Stimulated activated CD8-positive, alpha-beta memory T cell treated with anti-CD3 and anti-CD28 coated beads, Interleukin-7, amount 100 ng/mL, for 1 hour (primary cell): Measurements from ENCODE around the gene ULBP1.
A peak's percentile ranks its signal among the peaks of the same experiment; 100 is the strongest.
"Not testable (repeated sequence)": the region's sequence is repeated elsewhere in the genome, so short reads cannot be mapped to it uniquely, and the experiment has no call there.

ENCODE experiments used
- DNase-seq, 2 donors: peaks; one replicate each; pipeline ENCODE4 v3.0.0-alpha.2; 2020; ENCODE audit warnings: low read depth in 2 of 2

Gene ULBP1, protein sequence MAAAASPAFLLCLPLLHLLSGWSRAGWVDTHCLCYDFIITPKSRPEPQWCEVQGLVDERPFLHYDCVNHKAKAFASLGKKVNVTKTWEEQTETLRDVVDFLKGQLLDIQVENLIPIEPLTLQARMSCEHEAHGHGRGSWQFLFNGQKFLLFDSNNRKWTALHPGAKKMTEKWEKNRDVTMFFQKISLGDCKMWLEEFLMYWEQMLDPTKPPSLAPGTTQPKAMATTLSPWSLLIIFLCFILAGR

DNA sequence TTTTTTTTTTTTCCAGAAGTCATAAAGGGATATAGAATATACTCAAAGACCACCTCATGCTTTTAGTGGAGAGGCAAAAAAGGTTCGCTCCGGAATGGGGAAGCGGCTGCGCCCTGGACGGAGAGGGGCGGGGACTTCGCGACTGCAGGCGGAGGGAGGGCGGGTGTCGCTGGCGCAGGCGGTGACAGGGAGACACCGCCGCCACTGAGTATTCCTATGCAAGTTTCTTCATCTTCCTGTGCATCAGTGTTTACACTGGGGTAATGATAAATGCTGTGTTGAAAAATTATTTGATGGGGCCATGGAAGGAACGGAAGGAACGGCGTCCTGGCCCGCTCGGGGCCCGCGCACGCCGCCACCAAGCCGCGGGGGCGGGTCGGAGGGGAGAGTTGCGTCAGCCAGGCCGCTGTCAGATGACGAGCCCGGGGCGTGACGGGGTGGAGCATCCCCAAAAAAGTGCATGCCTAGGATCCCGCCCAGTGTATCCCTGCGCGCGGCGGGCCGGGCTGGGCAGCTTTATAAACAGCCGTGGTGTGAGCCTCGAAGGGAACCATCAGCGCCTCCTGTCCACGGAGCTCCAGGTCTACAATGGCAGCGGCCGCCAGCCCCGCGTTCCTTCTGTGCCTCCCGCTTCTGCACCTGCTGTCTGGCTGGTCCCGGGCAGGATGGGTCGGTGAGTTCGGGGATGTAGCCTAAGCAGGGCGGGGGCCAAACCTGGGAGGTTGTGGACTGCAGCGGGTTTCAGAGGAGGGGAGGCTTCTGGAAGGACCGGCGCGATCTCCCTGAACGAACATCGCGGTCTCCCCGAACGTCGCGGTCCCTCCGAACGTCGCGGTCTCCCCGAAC is at the start of gene ULBP1:
Gene ULBP1, plus strand, starts transcription at position 482 of the 846 bp plus-strand sequence. Its CDS starts 107 bp downstream, at position 589.
- peak; percentile 35 to 45 for DNase-seq

DNA sequence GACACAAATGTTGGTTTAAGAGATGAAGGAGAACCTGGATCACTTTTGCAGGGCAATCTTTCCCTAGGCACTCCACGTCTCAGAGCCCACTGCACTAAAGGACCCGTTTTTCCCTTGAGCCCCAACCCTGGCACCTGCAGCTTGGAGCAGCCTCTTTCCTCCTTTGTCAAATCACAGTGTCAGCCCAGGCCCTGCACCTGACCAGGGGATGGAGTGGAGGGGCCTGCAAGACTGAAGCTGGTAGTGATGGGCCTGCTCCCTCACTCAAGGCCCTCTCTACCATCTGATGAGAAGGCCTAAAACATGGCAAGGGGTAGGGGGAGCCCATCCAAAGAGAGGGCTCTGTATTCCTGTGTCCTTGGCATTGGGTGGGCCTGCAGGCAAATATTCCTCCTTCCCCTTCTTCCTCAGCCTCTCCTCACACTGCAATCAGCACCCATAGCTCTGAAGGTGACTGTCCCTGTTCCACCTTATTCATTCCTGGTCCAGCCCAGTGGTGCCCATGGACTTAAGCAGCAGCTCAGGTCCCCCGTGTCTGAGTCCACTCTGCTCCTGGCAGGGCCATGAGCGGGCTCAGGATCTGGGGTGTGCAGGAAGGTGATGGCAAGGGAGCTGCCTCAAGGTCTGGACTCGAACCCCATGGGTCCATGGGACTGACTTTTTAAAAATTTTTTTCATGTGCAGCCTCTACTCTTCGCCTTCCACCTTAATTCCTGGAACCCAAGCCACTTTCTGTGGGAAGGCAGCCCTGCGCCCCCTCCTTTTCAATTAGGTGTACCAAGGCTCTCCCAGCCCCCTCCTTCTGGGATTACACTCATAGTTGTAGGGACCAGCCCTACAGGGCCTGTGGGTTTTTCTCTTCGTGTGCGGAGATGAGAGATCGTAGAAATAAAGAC is 47.5 kb upstream of the ULBP1 start:
- DNase-seq: no peak

DNA sequence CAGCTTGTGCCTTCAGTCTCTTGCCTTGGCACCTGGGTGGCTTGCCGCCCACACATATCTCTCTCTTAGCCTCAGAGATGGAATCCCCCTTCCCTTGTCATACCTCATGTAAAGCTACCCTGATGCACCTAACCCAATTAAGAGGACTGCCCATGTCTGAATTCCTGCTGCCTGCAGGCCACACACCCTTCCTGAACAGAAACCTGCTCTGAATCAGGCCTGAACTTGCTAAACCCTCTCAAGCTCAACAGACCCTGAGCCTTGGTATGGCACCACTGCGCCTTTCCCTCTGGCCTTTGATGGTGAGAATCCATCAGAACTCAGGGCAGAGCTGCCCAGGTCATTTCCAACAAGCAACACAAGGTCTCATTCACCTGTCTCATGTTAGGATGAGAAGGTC is 46.1 kb upstream of the ULBP1 start:
- DNase-seq: no peak

DNA sequence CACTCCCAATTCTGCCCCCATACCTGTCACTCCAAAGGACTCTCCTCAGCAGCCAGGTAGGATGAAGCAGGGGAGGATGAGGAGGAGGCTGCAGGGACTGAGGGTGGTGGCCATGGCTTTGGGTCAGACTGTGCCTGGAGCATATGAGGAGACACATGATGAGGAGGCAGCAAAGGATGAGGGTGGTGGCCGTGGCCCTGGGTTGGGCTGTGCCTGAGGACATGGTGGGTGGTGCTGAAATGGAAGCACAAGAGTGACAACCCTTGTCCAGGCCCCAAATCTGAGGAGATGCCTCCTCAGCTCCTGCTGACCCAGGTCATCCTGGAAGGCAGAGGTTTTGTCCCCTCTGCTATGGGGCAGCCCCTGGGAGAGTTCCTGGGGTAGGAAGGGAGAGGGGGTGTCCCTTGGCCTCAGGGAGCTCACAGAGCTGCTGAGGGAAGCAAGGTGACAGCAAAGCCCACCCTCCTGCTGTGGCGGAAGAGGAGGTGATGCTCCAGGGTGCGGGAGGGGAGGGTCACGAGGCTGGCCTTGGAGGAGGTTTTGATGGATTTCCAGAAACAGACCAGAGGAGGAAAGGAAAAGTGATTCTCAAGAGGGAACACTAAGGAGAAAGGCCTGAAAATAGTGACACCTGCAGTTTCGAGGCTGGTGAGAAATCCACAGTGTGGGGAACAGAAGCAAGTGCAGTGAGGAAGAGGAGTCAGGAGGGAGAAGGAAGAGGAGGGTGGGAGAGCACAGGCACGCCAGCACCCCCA is 45.4 kb upstream of the ULBP1 start:
- no peak for DNase-seq

DNA sequence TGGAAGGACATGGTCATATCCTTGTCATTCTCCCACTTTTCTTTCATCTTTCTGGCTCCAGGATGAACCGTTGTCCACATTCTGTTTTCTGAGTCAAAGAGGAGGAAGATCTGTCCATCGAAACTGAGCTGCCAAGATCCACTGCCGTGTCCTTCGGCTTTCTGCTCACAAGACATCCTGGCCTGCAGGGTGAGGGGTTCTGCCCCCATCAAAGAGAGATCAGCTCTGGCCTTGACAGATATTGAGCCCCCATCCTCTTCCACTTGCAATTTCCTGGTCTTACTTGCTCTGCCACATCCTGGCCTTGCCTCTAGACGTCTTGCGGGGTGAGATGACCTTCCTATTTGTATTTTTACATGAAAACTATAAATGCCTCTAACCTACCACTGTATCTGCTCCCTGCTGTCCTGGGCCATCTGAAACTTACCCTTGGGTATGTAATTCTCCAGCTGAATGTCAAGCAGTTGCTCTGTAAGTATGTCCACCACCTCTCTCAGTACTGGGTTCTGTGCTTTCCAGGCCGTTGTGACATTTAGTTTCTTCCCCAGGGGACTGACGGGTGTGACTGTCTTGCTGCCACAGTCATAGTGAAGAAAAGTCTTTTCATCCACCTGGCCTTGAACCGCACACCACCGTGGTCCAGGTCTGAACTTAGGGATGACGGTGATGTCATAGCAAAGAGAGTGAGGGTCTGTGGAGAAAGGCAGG is 44.5 kb upstream of the ULBP1 start:
- not testable (repeated sequence) for DNase-seq

DNA sequence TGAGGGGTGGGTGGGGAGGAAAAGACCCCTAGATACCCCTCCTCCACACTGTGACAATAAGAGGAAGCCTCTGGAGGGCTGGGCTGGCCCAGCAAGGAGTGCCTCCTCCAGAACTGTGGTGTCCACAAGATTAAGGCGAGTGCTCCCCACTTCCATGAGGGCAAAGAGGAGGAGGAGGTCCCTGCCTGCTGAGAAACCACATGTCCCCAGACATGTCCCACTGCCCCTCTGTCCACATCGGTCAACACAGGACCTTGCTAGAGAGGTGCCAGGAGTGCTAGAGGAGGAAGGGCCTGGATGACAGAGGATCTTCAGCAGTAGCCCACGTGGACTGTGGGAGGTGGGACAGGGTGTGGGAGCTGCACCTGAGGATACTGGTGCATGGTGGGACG is 43.9 kb upstream of the ULBP1 start:
- DNase-seq: no peak

DNA sequence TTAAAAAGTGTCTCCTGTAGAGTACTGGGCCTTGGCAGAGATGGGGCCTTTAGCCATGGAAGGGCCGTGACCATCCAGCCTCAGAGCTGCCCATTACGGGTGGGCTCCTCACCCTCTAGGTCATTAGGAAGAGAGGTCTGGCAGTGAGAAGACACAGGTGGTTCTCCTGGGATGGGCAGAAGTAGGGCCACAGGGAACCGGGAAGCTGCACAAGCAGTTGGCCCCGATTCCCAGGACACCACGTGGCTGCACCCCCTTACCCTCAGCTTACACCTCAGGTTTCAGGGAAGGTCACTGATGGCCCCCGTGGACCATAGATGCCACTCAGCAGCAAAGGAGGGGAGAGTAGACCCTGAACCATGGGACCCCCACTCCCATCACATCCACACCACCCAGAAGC is 42.4 kb upstream of the ULBP1 start:
- DNase-seq: no peak

DNA sequence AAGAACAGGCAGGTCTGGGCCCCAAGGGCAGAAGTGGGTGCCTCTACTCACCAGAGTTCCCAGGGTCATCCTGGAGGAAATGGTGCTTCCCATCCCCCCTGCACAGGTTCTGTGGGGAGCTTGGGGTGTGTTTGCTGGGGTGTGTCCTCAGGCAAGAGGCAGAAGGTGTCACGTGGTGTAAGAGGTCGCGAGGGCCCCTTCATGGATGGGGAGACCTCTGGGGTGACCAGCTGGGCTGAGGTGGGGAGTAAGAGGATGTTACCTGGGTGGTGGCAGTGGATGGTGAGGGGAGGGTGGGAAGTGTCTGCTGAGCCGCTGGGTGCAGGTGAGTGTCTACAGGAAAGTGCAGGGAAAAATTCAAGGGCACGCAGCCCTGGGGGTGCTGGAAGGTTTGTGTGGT is 41.7 kb upstream of the ULBP1 start:
- DNase-seq: not testable (repeated sequence)

DNA sequence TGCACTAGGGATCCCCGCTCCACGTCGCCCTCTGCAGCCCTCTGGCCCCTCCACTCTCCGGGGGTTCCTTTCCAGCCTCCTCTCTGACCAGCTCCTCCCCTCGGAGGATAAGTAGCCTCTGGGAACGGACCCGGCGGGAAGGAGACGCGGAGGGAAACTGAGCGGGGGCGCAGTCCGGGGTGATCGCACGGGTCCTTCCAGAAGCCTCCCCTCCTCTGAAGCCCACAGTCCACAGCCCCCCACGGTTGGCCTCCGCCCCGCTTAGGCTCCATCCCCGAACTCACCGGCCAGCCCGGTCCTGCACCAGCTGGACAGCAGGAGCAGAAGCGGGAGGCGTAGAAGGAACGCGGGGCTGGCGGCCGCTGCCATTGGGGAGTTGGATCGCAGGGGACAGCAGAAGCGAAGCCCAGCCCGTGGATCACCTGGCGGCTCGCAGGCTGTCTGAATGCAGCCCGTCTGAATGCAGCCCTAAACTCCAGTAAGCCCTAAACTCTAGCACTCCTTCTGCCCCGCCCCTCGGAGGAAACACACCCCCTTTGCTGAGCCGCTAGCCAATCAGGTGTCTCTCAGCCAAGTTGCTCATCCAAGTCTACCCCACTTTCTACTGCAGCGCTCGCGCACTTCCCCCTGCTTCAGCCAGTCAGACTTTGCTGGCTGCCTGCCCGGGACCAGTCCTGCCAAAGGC is 41.0 kb upstream of the ULBP1 start, which contains the start of gene RAET1G:
Gene RAET1G, minus strand, starts transcription at position 480 of the 685 bp plus-strand sequence. Its CDS starts 111 bp downstream, at position 369.
- DNase-seq: peak; percentile 48 to 57

DNA sequence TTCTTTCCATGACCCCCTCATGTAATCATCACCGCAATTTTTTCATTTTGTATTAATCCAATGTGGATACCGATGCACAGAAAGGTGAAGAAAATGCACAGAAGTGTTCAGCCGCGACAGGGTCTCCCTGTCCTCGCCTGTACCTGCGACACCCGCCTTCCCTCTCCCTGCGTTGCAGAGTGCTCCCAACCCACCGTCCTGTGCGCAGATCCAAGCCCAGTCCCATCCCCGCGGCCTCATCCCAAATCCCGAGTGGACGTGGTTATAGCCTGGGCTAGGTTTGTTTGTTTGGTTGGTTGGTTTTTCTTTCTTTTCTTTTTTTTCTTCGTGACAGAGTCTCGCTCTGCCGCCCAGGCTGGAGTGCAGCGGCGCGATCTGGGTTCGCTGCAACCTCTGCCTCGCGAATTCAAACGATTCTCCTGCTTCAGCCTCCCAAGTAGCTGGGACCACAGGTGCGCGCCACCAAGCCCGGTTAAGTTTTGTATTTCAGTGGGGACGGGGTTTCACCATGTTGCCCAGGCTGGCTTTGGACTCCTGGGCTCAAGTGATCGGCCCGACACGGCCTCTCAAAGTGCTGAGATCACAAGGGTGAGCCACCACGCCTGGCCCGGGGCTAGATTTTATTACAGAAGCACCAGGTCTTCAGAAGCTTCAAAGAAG is 40.3 kb upstream of the ULBP1 start:
- DNase-seq: no peak

DNA sequence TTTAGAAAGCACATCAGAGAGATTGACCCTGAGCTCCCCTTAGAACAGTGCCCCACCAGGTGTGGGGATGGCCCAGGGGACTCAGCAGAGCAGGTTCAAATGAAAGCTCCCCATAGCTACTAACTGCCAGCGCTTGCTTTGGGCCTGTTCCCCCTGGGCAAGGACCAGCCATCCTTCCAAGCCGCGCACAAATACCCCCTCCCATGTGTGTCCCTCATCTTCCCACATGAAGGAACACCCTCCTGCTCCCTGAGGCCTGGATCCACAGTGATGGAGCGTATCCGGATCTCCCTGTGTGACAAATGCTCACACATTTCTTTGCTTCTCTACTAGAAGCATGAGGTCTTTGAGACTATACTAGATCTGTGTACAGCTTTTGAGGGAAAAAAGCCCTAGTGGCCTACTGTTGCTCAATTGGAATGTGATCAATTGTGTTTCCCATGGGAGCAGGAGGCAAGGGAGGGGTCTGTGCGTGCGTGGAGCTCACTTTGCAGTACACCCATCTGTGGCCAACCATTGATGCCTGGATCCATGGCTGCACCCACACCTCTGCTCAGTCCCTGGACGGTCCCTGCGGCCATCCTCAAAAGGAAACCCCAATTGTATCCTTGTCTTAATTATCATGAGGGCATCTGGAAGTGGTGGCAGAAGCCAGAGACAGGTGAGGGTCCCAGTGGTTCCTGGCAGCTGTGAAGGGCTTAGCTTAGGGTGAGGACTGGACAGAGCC is 39.4 kb upstream of the ULBP1 start:
- DNase-seq: no peak

DNA sequence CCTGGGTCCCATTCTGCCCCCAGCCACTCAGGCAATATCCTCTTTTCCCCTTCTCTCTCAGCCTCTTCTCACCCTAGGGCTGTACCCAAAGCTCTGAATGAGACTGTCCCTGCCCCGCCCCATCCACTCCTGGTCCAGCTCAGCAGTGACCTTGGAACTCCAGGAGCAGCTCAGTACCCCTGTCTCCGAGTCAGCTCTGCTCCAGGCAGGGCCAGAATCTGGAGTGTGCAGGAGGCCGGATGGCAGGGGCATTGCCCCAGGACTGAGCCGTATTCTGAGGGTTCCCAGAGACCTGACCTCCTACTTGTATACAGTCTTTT is 38.9 kb upstream of the ULBP1 start:
- no peak for DNase-seq

DNA sequence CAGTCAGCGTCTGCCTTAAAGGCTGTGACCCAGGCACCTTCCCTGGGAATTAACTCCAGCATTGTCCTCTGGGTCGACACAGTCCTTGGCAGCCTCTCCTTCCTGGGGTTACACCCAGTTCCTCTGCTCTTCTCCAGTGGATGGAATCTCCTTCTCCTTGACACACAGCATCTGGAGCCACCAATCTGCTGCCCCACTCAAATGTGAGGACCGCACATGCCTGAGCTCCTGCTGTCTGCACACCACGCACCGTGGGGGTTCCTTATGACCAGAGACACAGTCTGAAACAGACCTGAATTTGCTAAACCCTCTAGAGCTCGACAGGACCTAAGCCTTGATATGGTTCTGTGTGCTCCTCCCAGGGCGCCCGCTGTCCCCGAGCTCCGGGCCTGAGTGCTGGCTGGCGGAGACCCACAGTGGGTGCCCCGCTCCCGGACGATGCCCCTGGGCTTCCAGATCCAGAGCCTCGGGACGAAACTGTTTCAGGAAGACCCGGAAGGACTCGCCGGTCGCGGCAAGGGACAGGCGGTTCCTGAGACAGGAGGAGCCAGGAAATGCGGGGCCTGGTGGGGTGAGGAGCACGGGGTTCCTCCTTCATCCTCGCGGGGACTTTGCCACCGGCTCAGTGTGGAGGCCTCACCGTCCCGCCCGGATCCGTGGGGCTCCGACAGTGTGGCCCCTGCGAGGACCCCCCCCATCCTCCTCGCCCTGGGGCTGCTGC is 38.3 kb upstream of the ULBP1 start:
- DNase-seq: no peak

DNA sequence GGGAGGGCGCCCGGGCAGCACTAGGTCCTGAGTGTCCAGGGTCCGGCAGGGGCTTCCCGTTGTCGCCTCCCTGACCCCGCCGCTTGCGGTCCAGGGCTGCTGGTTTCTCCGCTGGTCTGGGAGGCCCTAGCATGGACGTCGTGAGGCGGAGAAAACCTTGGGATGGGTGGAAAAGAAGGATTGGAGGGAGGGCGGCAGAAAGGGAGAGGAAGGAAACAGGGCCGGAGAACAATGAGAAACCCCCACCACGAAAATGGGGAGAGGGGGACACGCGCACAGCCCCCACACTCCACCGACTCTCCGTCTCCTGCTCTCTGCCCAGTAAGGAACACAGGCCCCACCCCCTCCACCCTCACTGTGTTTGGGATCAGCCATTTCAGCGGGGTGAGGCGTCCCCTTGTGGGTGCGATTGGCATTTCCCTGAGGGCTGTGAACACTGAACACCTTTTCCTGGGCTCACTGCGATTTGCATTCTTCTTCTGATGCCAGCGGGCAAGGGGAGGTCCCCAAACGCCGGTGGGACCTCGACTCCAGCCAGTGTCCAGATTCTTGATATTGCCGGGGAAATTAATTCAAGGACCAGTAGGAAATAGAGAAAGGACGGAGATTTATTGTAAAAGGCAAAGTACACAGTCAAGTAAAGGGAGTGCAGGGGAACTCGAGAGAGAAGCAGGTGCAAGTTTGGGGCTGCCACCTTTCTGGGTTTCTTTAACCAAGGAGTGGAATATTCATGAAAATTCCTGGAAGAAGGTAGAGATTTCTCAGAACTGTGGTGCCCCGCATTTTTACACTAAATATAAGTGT is 37.6 kb upstream of the ULBP1 start:
- peak in 1 of 2 donors; percentile 43 for DNase-seq

DNA sequence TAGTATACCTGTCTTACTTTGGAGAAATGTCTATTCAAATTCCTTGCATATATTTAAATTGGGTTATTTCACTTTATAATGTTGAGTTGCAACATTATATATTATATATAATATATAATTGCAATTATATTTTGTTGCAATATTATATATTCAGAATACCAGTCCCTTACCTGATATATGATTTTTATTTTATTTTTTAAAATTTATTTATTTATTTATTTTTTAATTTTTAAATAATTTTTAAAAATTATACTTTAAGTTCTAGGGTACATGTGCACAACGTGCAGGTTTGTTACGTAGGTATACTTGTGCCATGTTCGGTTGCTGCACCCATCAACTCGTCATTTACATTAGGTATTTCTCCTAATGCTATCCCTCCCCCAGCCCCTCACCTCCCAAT is 36.7 kb upstream of the ULBP1 start:
- not testable (repeated sequence) for DNase-seq

DNA sequence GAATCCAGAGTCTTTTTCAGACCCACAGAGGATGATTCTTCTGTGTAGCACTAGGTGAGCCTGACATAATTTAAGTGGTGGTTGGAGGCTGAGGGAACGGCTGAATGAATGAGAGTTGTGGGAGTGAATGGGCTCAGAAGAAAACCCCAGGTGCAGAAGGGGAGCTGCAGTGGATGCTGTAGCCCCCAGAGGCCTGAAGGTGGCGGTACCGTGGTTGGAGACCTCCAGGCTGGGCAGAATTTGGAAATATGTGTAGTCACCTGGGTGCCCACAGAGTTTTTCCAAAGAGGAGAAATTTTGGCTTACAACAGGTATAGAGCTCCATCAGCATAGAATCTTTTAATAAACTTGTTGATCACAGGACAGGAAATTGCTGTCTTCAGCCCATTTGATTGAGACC is 34.3 kb upstream of the ULBP1 start:
- DNase-seq: no peak

DNA sequence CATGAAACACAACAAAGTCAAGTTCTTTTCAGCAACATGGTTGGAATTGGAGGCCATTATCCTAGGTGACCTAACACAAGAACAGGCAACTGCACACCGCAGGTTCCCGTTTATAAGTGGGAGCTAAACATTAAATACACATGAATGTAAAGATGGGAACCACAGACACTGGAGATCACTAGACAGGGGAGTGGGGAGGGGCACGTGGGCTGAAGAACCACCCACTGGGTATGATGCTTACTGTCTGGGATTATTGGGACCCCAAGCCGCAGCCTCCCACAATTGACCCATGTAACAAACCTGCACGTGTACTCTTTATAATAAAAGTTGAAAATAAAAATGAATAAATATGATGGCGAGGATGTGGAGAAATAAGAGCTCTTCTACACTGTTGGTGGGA is 32.2 kb upstream of the ULBP1 start:
- DNase-seq: no peak

DNA sequence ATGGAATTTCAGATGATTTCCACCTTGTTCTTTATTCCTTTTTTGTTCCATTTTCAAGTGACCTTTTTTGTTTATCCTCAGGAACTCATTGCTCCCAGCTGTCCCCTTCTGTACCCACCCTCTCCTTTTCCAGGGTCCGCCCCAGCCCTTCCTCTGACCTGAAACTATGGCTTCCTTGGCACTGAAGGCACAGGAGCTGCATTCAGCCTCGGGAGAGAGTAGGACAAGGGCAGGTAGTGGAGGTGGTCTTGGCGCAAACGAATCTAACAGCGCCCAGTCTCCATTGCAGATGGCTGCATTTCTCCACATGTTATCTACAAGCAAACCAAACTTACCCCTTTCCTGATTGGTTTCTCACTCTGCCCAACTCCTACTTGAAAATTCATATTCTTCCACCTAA is 30.7 kb upstream of the ULBP1 start:
- DNase-seq: no peak
